ENCODE data around the gene CCNG2.

CCNG2 gene

DNA sequence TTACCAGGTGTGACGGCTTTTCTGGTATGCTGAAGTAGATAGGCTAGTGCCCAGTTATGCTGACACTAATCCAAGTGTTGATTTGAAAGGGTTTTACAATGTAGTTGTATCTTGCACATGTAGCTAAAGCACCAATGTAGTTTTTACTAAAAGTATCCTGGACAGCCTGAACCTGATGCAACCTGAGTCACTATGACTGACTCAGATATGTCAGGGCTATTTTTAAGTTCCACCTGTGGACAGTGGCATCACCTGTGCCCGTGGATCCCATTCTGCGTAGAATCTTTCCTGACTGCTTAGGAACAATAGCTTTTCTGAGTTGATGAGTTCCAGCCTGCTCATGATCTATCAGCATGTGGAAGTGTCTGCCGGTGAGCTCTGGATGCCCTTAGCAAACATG is 58.1 kb downstream of the CCNG2 start:
- no peak for DNase-seq

DNA sequence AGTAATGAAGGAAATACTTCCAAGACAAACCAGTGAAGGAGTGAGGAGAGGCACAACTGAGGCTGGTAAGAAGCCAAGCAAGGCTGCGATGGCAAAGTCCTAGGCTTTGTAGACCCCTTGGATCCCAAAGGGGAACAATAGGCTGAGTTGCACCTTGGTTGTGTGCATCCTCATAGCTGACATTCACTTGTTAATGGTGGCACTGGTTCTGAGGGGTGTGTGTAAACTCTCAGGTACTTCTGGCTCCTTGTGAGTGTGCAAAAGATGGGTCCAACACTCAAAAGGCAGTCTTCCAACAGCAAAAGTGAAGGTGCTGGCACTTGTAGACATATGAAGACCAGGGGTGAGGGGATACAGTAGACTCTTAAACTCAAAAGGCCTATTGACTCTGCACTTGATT is 60.5 kb downstream of the CCNG2 start:
- DNase-seq: no peak

DNA sequence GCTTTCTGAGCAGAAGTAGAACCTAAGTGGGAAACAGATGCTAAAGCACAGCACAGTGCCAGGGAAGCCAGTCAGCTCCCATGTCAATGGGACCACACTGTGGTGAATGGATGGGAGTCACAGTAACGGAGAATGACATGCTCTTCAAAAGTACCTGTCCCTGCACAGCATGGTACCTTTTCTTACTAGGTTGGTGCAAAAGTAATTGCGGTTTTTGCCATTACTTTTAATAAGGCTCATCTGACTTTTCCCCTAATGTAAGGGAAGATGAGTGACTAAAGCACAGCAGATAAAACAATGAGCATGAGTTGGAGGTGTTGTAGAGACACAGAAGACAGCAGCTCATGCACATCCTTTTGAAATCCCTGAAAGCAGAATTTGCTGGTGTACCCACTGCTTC is 62.3 kb downstream of the CCNG2 start:
- no peak for DNase-seq

Measured in COR-L47 (cell line).